Right ventricle myocardium inferior (tissue), 1 donor: ENCODE data around the gene WNT4. TPM values are rescaled to one million over a fixed set of nuclear protein-coding genes. Genes with fewer than 3 reads are reported as not detected.

Experiments used
- ATAC-seq: fragments of 200-7000 bp; cut with Tn5 transposase; one replicate; pipeline ENCODE4 v1.9.1; 2020; ENCODE audit warnings: mild to moderate bottlenecking, moderate library complexity
- DNase-seq: peaks from one replicate; pipeline ENCODE4 v3.0.0; 2021; ENCODE audit errors: missing footprints
- intact Hi-C: fragments of 100-400 bp; cut with DNase I; formaldehyde crosslinking; loops from one replicate; pipeline ENCODE4 v1.11.0; 2022
- total RNA-seq: library from RNA; stranded (reverse); fragmentation: NEBNext Ultra II Directional; extraction: Animal tissue kit (Norgen Biotek cat#: 25700); gene quantifications from one replicate; pipeline ENCODE4 v1.2.1, GENCODE V29; 2021
- donor health status: DM: no; HTN: yes; CAD: no; lungs with severe emphysema.

WNT4 gene
- total RNA-seq, 1 donor from 2014 or later: not detected

GRCh38 chr1:22164841-22165808 is 22.2 kb upstream of the WNT4 start:
- DNase-seq: no peak
- intact Hi-C loops: no loop called here
- no peak for ATAC-seq

GRCh38 chr1:22163564-22163963 is 20.7 kb upstream of the WNT4 start:
- intact Hi-C loops: no loop called here
- DNase-seq (no peak), ATAC-seq (no peak)

GRCh38 chr1:22163137-22163536 is 20.2 kb upstream of the WNT4 start:
- DNase-seq (no peak), ATAC-seq (no peak)
- intact Hi-C loops: no loop called here

- intact Hi-C loops: no loop called here
Measured at GRCh38 chr1:22159891-22160290, 17.0 kb upstream of the WNT4 start.

GRCh38 chr1:22158654-22159053 is 15.8 kb upstream of the WNT4 start:
- ATAC-seq (no peak), DNase-seq (no peak)
- intact Hi-C loops: no loop called here

More at GRCh38 chr1:22159891-22160290, 17.0 kb upstream of the WNT4 start:
- no peak for ATAC-seq
- DNase-seq: no peak

GRCh38 chr1:22157359-22157966 is 14.6 kb upstream of the WNT4 start:
- ATAC-seq (no peak), DNase-seq (no peak)
- intact Hi-C loops: no loop called here

GRCh38 chr1:22155517-22155916 is 12.6 kb upstream of the WNT4 start:
- no peak for DNase-seq
- intact Hi-C loops: no loop called here
- no peak for ATAC-seq

- no peak for ATAC-seq
- no peak for DNase-seq
- intact Hi-C loops: no loop called here
Measured at GRCh38 chr1:22154626-22155025, 11.7 kb upstream of the WNT4 start.

- intact Hi-C loops: no loop called here
- ATAC-seq: no peak
- no peak for DNase-seq
Measured at GRCh38 chr1:22153660-22154437, 11.0 kb upstream of the WNT4 start.

- intact Hi-C loops: no loop called here
- DNase-seq (no peak), ATAC-seq (no peak)
Measured at GRCh38 chr1:22150923-22151322, 8.0 kb upstream of the WNT4 start.

GRCh38 chr1:22142315-22143064 is 407 bp downstream of the WNT4 start:
- ATAC-seq (peak; percentile 29), DNase-seq (no peak)
- intact Hi-C loops: no loop called here

- intact Hi-C loops: no loop called here
- no peak for DNase-seq
- ATAC-seq: no peak
Measured at GRCh38 chr1:22141554-22142314, 1.2 kb downstream of the WNT4 start.

- intact Hi-C loops: no loop called here
Measured at GRCh38 chr1:22140694-22141093, 2.2 kb downstream of the WNT4 start.

GRCh38 chr1:22139817-22140216 is 3.1 kb downstream of the WNT4 start:
- DNase-seq (peak; percentile 58), ATAC-seq (no peak)
- intact Hi-C loops: no loop called here

More at GRCh38 chr1:22140694-22141093, 2.2 kb downstream of the WNT4 start:
- ATAC-seq (no peak), DNase-seq (no peak)

GRCh38 chr1:22139066-22139594 is 3.8 kb downstream of the WNT4 start:
- ATAC-seq (no peak), DNase-seq (no peak)
- intact Hi-C loops: no loop called here

GRCh38 chr1:22137004-22137720 is 5.7 kb downstream of the WNT4 start:
- ATAC-seq (no peak), DNase-seq (peak; percentile 53)
- intact Hi-C loops: no loop called here

GRCh38 chr1:22133931-22134324 is 9.0 kb downstream of the WNT4 start:
- intact Hi-C loops: no loop called here
- DNase-seq: no peak
- no peak for ATAC-seq
